Upper lobe of left lung (tissue), 4 donors: Measurements from ENCODE around the gene LMTK2.

ENCODE experiments used
- POLR2A ChIP-seq, 4 donors: fragments of 450-650 bp; IDR thresholded peaks; one replicate each; pipeline ENCODE4 v1.5.1; 2016 to 2017; ENCODE audit warnings: antibody characterized with exemption in 4 of 4, mild to moderate bottlenecking in 2 of 4
- TF ChIP-seq, protein P1 (sequence below), 6 experiments: fragments of 450-650 bp in 4 of 6; fragments of 200-600 bp in 2 of 6; sonication (generic) in 2 of 6; IDR thresholded peaks; one replicate each; pipeline ENCODE4 v1.5.1; 2016 to 2019; ENCODE audit warnings: antibody characterized with exemption in 6 of 6

DNA sequence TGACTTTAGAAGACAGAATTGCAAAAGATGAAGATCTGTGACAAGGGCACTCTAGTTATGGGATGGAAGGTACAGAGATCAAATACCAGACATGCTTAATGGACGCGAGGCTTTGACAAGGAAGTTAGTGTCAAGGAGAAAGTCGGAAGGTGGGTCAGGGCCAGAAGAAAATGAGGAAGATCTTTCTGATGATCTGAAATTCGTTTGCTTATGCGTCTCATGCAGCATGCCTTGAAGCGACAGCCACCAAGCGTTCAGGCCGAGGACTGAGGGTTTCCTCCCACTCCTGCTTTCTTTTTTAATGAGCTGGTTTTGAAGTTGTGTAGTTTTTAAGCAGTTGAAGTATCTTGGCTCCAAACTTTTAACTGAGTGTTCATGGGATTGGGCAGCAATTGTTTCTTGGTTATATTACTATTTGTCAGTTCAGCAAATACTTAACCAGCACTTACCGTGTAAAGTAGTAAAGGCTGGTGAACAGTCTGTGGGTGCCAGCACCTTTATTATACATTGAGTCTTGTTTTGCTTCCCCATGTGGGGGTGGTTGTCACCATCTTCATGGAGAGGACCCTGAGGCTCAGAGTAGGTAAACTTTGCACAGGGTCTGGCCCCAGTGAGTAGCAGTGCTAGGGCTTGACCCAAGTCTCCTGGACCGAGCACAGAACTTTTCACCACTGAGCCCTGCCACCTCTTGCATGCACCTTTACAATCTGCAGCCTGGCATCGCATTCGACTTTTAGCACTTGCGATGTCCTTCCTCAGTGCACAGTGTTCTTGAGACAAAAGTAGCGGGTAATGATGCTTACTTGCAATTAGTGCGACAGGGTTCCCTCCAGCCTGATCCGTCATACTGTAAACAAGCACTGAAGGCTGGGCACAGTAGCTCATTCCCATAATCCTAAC lies 90.3 kb downstream of the LMTK2 start:
- TF ChIP-seq, protein P1, sequence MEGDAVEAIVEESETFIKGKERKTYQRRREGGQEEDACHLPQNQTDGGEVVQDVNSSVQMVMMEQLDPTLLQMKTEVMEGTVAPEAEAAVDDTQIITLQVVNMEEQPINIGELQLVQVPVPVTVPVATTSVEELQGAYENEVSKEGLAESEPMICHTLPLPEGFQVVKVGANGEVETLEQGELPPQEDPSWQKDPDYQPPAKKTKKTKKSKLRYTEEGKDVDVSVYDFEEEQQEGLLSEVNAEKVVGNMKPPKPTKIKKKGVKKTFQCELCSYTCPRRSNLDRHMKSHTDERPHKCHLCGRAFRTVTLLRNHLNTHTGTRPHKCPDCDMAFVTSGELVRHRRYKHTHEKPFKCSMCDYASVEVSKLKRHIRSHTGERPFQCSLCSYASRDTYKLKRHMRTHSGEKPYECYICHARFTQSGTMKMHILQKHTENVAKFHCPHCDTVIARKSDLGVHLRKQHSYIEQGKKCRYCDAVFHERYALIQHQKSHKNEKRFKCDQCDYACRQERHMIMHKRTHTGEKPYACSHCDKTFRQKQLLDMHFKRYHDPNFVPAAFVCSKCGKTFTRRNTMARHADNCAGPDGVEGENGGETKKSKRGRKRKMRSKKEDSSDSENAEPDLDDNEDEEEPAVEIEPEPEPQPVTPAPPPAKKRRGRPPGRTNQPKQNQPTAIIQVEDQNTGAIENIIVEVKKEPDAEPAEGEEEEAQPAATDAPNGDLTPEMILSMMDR (IDR thresholded peaks at IDR 0.05): no peak
- TF ChIP-seq POLR2A (IDR thresholded peaks at IDR 0.05): no peak
